Medulla oblongata (tissue), 1 donor: Measurements from ENCODE around the gene ZPBP2.
"Not testable (repeated sequence)": the region's sequence is repeated elsewhere in the genome, so short reads cannot be mapped to it uniquely, and the experiment has no call there.

Source experiments
- DNase-seq: peaks from one replicate; pipeline ENCODE4 v3.0.0-alpha.2; 2015; ENCODE audit errors: extremely low spot score

ZPBP2 gene

DNA sequence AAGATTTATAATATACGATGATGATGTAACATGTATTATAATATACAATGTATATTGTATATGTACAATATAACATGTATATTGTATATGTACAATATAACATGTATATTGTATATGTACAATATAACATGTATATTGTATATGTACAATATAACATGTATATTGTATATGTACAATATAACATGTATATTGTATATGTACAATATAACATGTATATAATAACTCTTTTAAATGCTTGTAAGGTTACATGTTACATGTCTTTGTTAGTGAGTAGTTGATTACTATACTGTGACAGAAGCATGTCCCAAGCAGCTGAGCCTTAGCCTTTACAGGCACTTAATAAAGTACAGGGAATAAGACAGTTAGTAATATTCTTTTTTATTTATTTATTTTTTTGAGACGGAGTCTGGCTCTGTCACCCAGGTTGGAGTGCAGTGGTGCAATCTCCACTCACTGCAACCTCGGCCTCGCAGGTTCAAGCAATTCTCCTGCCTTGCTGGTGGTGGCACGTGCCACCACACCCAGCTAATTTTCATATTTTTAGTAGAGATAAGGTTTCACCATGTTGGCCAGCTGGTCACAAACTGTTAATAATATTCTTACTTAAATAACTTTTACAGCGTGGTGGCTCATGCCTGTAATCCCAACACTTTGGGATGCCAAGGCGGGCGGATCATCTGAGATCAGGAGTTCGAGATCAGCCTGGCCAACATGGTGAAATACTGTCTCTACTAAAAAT is 11.9 kb upstream of the ZPBP2 start:
- DNase-seq, result not testable (repeated sequence)

DNA sequence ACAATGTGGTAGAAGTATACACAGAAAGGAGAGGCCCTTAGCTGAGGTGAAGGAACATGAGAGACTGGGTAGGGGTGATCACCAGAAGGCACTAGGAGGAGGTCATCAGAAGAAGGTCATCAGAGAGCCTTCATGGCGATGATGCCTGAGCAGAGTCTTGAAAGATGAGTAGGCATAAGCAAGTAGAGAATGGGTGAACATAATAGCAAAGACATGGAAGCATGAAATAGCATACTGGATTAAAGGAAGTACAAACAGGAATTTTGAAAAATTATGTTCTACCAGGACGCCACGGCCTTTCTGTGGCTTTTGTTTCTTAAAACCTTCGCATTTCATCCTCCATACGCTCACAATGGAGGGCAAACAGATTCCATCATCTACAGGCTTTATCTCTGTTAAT is 6.8 kb upstream of the ZPBP2 start:
- no peak for DNase-seq

- DNase-seq, result no peak
These were observed 4.6 kb upstream of the ZPBP2 start for GRCh38 chr17:39863244-39863917.

GRCh38 chr17:39863918-39864746 is 3.9 kb upstream of the ZPBP2 start, which contains the start of gene IKZF3:
Gene IKZF3 (minus strand): TSS chr17:39864312. CDS start chr17:39864126, 186 bp downstream.
- peak; percentile 8 for DNase-seq

DNA sequence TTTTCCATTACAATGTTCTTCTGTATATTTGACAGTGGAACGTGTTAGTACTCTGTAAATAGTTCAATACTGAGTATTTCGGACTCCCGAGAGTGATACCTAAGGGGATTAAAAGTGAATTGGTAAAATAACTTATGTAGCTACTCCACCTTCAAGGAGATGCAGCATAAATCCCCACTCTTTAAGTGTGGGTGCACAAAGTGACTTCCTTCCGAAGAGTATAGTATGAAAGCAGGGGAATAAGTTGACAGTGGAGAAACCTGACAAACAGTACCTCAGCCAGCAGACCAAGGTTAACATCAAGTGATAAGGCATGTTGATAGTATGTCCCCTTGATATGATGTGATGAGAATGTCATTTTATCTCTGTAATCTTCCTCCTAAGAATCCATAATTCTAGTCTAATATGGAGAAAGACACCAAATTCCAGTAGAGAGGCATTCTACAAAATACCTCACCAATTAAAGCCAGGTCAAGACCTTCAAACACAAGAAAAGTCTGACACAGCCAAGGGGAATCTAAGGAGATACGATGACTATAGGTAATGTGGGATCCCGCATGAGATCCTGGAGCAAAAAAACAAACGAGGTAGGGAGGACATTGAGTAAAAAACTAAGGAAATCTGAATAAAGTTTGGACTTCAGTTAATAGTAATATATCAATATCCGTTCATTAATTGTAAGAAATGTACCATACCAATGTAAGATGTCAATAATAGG is 1.8 kb upstream of the ZPBP2 start:
- no peak for DNase-seq

DNA sequence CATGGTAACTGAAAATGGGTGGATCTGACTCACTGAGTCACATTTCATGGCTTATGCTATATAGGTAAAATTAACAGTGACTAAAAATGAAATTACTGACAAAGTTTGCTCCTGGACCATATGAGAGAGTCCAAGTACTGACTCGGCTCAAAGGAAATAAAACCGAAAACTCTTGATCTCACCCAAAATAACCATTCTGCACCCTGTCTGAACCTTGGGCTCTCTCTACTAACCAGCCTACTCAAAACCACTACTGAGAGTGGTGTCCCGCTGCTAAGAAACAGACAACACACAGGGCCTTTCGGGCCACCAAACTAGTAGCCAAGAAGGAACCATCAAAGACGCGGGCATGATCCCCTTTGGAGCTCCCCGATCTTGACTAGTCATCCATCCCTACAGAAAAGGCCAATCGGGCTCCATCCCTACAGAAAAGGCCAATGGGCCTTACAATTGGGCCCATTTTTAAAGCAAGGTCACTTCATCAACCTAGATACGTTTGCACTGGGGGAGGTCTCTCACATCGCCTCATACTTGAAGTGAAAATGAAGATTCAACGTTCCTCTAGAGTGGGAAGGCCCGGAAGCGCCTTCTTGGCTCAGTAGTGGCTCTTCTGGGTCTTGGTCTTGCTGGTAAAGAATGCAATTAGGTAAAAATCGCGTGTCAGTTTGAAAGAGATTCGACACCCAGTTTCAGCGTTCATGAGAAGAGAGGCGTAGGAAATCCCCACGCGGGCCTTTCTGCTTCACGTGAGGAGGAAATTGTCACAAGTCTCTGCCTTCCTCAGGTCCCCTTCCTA is 720 bp upstream of the ZPBP2 start:
- no peak for DNase-seq

GRCh38 chr17:39868554-39868942 is 546 bp downstream of the ZPBP2 start:
- DNase-seq, result no peak

DNA sequence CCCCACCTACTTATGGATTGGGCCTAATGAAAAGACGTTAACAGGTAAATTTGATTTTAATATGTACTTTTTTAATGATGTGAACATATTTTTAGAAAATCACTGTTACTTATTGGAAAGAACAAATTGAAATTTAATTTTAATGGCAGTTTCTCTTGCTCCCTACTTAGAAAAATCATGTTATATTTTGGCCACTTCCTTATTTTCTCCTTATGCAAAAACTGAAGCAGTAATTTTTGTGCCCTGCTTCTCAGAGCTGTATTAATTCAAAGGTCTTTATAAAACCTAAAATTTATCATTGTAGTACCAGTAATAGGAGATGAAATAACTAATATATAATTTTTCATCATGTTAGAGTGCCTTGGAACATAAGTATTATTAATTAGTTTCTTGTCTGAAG is 2.8 kb downstream of the ZPBP2 start:
- no peak for DNase-seq

DNA sequence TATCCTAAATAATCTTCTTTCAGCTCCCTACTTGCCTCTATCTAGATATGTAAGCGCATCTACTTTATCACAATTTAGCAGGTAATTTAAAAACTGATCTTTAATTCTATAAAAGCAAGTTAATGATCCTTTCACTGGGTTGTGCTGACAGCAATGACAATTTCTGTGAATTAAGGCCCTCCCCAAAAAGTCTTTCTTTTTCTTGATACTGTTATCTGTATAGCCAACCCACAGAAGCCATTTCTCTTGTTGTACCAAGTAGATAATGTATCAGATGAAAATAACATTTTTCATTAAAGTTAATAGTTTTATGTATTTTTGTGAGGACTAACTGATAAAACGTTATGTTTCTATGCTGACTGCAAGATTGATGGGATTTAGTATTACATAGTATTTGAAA is 3.8 kb downstream of the ZPBP2 start:
- DNase-seq, result no peak

DNA sequence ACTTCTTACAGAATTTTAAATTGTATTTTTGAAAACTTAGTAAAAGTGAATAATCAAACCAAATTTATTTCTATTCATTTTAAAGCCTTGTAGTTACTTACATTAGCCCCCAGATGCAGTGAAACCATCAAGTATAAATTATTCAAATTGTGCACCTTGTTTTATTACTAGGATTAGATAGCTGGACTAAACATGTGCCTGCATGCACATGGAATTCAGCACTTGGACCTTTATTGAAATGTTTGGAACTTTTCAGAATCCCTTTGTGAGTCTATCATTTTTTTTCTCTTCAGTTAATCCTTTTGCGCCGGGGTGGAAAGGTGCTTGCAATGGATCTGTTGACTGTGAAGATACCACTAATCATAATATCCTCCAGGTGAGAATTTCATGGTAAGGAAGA is 4.7 kb downstream of the ZPBP2 start:
- DNase-seq, result no peak

- not testable (repeated sequence) for DNase-seq
These were observed 18.1 kb downstream of the ZPBP2 start for GRCh38 chr17:39886102-39886501.

GRCh38 chr17:39887078-39887477 is 19.1 kb downstream of the ZPBP2 start:
- no peak for DNase-seq

DNA sequence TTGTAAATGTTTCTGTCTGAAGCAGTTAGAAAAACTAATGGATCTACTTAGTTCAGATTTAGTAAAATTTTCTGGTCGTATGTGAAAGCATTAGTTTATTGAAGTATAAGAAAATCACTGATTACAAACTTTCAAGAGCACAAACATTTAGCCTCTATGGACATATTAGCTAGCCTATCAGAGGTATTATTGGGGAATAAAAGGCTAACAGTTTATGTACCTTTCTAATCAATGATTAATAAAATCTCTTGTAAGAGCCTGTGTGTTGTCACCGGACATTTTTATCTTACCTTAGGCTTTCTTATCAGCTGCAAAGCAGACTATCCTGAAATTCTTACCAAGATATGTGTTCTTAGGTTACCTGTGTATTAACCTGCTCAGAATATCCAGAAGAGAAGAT is 21.2 kb downstream of the ZPBP2 start:
- DNase-seq, result no peak

- DNase-seq, result no peak
These were observed 26.8 kb downstream of the ZPBP2 start for GRCh38 chr17:39894681-39895376.

DNA sequence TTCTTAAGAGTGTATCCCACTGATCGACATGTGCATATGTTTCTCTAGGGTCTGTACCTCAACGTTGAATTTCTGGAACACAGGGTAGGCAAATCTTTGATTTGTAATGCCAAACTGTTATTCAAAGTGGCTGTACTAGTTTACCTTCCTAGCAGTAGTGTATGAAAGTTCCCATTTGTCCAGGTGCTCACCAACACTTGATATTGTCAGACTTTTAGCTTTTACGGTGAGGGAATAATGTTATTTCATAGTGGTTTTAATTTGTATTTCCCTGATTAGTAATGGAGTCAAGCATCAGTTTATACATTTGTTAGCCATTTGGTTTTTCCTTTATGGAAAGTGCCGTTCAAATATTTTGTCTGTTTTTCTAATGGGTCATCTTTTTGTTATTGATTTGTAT is 30.1 kb downstream of the ZPBP2 start:
- no peak for DNase-seq

- DNase-seq, result no peak
These were observed 31.2 kb downstream of the ZPBP2 start for GRCh38 chr17:39899215-39899614.

GRCh38 chr17:39902027-39902426 is 34.0 kb downstream of the ZPBP2 start:
- DNase-seq, result not testable (repeated sequence)

GRCh38 chr17:39903158-39903884 is 35.3 kb downstream of the ZPBP2 start:
- DNase-seq, result no peak

GRCh38 chr17:39904990-39905288 is 36.9 kb downstream of the ZPBP2 start:
- DNase-seq, result no peak

- DNase-seq, result no peak
These were observed 40.9 kb downstream of the ZPBP2 start for GRCh38 chr17:39908789-39909352.
